ENCODE measurements around the gene SBNO2.
"Not testable (repeated sequence)": the region's sequence is repeated elsewhere in the genome, so short reads cannot be mapped to it uniquely, and the experiment has no call there.

The SBNO2 gene

GRCh38 chr19:1132552-1133383 is 41.3 kb downstream of the SBNO2 start:
- no CpG with 5 or more reads among the region's 48 CpGs for WGBS (ENCODE audit: insufficient coverage, insufficient read length)
- H3K27ac ChIP-seq (ENCODE audit: low read length), result no peak overlapping the region
- H3K4me1 ChIP-seq (ENCODE audit: control insufficient read depth, insufficient read depth, low read length), result peaks cover 6% of the 10 kb centered on the region
- no peak for DNase-seq (ENCODE audit: low read depth, low spot score)
- no peak overlapping the region for H3K4me3 ChIP-seq (ENCODE audit: low read length)
- no peaks in the 10 kb centered on the region for H3K9me3 ChIP-seq (ENCODE audit: control insufficient read depth, insufficient read depth, low read length)
- no peaks in the 10 kb centered on the region; the same call in 1 of the 2 replicates for H3K36me3 ChIP-seq (ENCODE audit: control insufficient read depth, insufficient read depth, low read length)
- H3K27me3 ChIP-seq (ENCODE audit: control insufficient read depth, insufficient read depth, low read length), result no peaks in the 10 kb centered on the region

GRCh38 chr19:1131718-1132551 is 42.1 kb downstream of the SBNO2 start:
- peaks cover 6% of the 10 kb centered on the region for H3K4me1 ChIP-seq (ENCODE audit: control insufficient read depth, insufficient read depth, low read length)

DNA sequence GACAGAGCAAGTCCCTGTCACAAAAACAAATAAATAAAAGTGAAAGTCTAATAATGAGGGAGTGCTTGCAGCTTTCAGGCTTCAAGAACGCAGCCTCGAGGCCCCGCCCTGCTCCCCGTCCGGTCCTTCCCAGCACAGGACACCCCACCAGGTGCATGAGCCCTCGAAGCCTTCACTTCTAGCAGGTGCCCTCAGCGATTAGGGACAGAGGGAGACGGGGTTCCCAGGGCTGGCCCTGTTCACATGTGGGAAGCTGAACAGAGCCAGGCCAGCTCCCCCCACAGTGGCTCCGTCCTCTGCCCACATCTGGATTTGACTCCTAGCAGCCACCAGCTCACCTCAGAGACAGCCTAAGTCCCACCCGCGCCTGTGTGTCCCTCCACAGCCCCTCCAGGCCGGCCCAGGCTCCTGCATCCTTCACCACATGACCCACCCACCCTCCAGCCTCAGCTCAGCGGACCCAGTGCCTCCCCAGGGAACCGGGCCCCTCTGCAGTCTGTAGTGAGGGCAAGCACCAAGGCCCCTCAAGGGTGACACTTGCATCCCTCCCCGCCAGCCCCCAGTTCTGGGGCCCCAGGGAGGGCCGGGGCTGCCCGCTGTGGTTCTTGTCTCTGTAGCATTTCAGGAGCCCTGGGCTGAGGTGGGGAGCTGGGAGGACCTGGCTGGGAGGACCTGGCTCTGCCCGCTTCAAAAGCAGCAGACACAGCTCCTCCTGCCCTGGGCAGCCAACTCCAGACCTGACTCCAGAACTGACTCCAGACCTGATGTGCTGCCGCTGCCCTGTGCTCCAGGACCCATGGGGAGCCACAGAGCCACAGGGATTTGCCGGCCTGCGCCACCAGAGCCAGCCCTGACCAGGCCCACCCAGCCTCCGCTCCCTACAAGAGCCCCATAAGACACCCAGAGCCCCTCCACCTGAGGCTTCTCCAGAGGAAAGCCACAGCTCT is 43.0 kb downstream of the SBNO2 start:
- no peak for DNase-seq (ENCODE audit: low read depth, low spot score)
- H3K4me1 ChIP-seq (ENCODE audit: control insufficient read depth, insufficient read depth, low read length), result peaks cover 6% of the 10 kb centered on the region
- H3K36me3 ChIP-seq (ENCODE audit: control insufficient read depth, insufficient read depth, low read length), result peaks cover 6% of the 10 kb centered on the region
- WGBS (ENCODE audit: insufficient coverage, insufficient read length), result no CpG with 5 or more reads among the region's 22 CpGs
- no peaks in the 10 kb centered on the region for H3K27me3 ChIP-seq (ENCODE audit: control insufficient read depth, insufficient read depth, low read length)
- H3K4me3 ChIP-seq (ENCODE audit: low read length), result no peak overlapping the region
- H3K9me3 ChIP-seq (ENCODE audit: control insufficient read depth, insufficient read depth, low read length), result no peaks in the 10 kb centered on the region
- no peak overlapping the region for H3K27ac ChIP-seq (ENCODE audit: low read length)

More at GRCh38 chr19:1131718-1132551, 42.1 kb downstream of the SBNO2 start:
- no peaks in the 10 kb centered on the region for H3K27me3 ChIP-seq (ENCODE audit: control insufficient read depth, insufficient read depth, low read length)
- H3K9me3 ChIP-seq (ENCODE audit: control insufficient read depth, insufficient read depth, low read length), result no peaks in the 10 kb centered on the region
- peaks cover 5% of the 10 kb centered on the region for H3K36me3 ChIP-seq (ENCODE audit: control insufficient read depth, insufficient read depth, low read length)
- no CpG with 5 or more reads among the region's 64 CpGs for WGBS (ENCODE audit: insufficient coverage, insufficient read length)
- DNase-seq (ENCODE audit: low read depth, low spot score), result no peak
- H3K4me3 ChIP-seq (ENCODE audit: low read length), result peak overlapping the region; percentile 18; the same call in 1 of the 2 replicates
- no peak overlapping the region for H3K27ac ChIP-seq (ENCODE audit: low read length)

DNA sequence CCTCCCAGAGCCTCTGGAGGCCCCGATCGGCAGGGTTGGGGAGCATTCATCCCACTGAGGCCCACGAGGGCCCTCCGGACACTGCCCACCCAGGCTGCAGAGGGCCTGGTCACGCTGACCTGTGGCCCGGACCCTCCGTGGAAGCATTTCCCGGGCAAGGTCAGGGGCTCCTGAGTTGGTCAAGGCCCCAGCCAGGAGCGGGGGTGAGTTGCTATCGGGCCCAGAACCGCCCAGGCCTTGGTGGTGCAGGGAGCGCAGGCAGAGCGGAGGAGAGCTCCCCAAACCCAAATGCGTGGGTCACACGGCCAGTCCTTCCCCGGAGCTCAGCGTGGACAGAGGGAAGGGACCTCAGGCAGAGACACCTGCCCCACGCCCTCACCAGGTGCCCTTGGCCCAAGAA is 44.5 kb downstream of the SBNO2 start:
- DNase-seq (ENCODE audit: low read depth, low spot score), result no peak
- no peak overlapping the region for H3K27ac ChIP-seq (ENCODE audit: low read length)
- no CpG with 5 or more reads among the region's 18 CpGs for WGBS (ENCODE audit: insufficient coverage, insufficient read length)
- H3K27me3 ChIP-seq (ENCODE audit: control insufficient read depth, insufficient read depth, low read length), result no peaks in the 10 kb centered on the region
- H3K36me3 ChIP-seq (ENCODE audit: control insufficient read depth, insufficient read depth, low read length), result peaks cover 6% of the 10 kb centered on the region
- peaks cover 6% of the 10 kb centered on the region for H3K4me1 ChIP-seq (ENCODE audit: control insufficient read depth, insufficient read depth, low read length)
- H3K4me3 ChIP-seq (ENCODE audit: low read length), result no peak overlapping the region
- no peaks in the 10 kb centered on the region for H3K9me3 ChIP-seq (ENCODE audit: control insufficient read depth, insufficient read depth, low read length)

- no CpG with 5 or more reads among the region's 7 CpGs for WGBS (ENCODE audit: insufficient coverage, insufficient read length)
- H3K9me3 ChIP-seq (ENCODE audit: control insufficient read depth, insufficient read depth, low read length); H3K36me3 ChIP-seq (ENCODE audit: control insufficient read depth, insufficient read depth, low read length); H3K4me1 ChIP-seq (ENCODE audit: control insufficient read depth, insufficient read depth, low read length); H3K27me3 ChIP-seq (ENCODE audit: control insufficient read depth, insufficient read depth, low read length); DNase-seq (ENCODE audit: low read depth, low spot score); H3K4me3 ChIP-seq (ENCODE audit: low read length); H3K27ac ChIP-seq (ENCODE audit: low read length): not testable (repeated sequence)
These were observed 45.0 kb downstream of the SBNO2 start for GRCh38 chr19:1129084-1129483.

DNA sequence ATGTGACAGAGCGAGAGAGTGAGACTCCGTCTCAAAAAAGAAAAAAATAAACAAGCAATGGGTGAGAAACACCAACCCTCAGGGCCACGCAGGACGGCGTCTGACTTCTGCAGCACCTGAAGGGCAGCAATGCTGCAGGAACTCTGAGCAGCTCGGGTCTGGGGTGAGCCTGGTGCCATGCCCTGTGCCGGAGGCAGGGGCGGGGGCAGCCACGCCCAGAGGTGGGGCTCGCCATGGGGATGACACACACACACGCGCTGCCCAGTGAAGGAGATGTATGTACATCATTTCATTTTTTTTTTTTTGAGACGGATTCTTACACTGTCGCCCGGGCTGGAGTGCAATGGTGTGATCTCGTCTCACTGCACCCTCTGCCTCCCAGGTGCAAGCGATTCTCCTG is 46.0 kb downstream of the SBNO2 start:
- no peaks in the 10 kb centered on the region for H3K9me3 ChIP-seq (ENCODE audit: control insufficient read depth, insufficient read depth, low read length)
- no peak for DNase-seq (ENCODE audit: low read depth, low spot score)
- no peaks in the 10 kb centered on the region for H3K27me3 ChIP-seq (ENCODE audit: control insufficient read depth, insufficient read depth, low read length)
- no CpG with 5 or more reads among the region's 17 CpGs for WGBS (ENCODE audit: insufficient coverage, insufficient read length)
- H3K4me1 ChIP-seq (ENCODE audit: control insufficient read depth, insufficient read depth, low read length), result peaks cover 6% of the 10 kb centered on the region; the same call in 1 of the 2 replicates
- H3K4me3 ChIP-seq (ENCODE audit: low read length), result no peak overlapping the region
- H3K27ac ChIP-seq (ENCODE audit: low read length), result no peak overlapping the region
- peaks cover 6% of the 10 kb centered on the region for H3K36me3 ChIP-seq (ENCODE audit: control insufficient read depth, insufficient read depth, low read length)

DNA sequence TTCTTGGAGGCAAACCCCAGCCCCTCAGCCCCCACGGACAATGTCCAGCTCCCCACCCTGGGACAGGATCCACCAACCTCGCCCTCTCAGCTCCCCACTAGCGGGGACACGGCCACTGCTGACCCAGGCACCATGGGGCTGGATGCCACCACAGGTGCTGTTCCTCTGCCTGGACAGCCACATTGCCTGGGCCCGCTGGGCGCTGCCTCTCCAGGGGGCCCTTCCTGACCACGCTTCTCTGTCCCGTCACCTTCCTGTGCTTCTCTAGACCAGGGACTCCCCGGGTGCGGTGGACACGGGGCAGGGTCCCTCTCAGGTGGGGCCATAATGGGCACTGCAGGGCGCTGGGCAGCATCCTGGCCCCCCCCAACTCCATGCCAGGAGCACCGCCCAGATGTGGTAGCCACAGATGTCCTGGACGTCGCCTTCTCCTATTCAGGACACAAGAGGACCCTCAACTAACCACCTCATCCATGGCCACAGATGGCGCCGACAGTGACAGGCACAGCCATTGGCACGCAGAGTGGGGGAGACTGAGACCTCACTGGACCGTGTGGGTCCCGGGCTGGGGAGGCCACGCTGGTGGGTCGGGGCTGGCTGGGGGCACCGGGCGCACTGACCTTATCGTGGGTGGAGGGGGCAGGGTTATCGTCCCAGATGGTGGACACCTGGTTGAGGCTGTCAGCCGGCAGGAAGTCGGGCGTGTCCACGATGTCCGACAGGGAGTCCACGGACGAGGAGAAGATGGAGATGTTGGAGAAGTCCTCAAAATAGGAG is 46.9 kb downstream of the SBNO2 start:
- no CpG with 5 or more reads among the region's 33 CpGs for WGBS (ENCODE audit: insufficient coverage, insufficient read length)
- Histone ChIP-seq H3K36me3 (ENCODE audit: control insufficient read depth, insufficient read depth, low read length) (peaks cover 11% of the 10 kb centered on the region), H3K27ac (ENCODE audit: low read length) (no peak overlapping the region), H3K27me3 (ENCODE audit: control insufficient read depth, insufficient read depth, low read length) (no peaks in the 10 kb centered on the region), H3K9me3 (ENCODE audit: control insufficient read depth, insufficient read depth, low read length) (no peaks in the 10 kb centered on the region), H3K4me1 (ENCODE audit: control insufficient read depth, insufficient read depth, low read length) (peaks cover 2% of the 10 kb centered on the region; the same call in 1 of the 2 replicates), H3K4me3 (ENCODE audit: low read length) (no peak overlapping the region)
- DNase-seq (ENCODE audit: low read depth, low spot score), result no peak

GRCh38 chr19:1125601-1126467 is 48.2 kb downstream of the SBNO2 start:
- Histone ChIP-seq H3K4me1 (ENCODE audit: control insufficient read depth, insufficient read depth, low read length) (peaks cover 2% of the 10 kb centered on the region; the same call in 1 of the 2 replicates), H3K9me3 (ENCODE audit: control insufficient read depth, insufficient read depth, low read length) (no peaks in the 10 kb centered on the region), H3K27me3 (ENCODE audit: control insufficient read depth, insufficient read depth, low read length) (no peaks in the 10 kb centered on the region), H3K27ac (ENCODE audit: low read length) (no peak overlapping the region), H3K4me3 (ENCODE audit: low read length) (no peak overlapping the region), H3K36me3 (ENCODE audit: control insufficient read depth, insufficient read depth, low read length) (peaks cover 18% of the 10 kb centered on the region)
- no peak for DNase-seq (ENCODE audit: low read depth, low spot score)
- WGBS (ENCODE audit: insufficient coverage, insufficient read length), result no CpG with 5 or more reads among the region's 33 CpGs
